Prostate gland (tissue), 2 donors: ENCODE data around the gene RNF4. TPM values are rescaled to one million over a fixed set of nuclear protein-coding genes. Genes with fewer than 3 reads are reported as not detected.
A peak's percentile ranks its signal among the peaks of the same experiment; 100 is the strongest.
"Not testable (repeated sequence)": the region's sequence is repeated elsewhere in the genome, so short reads cannot be mapped to it uniquely, and the experiment has no call there.

Experiments
- DNase-seq: peaks from one replicate; pipeline ENCODE4 v3.0.0-alpha.2; 2019; ENCODE audit warnings: low spot score
- H3K27ac ChIP-seq, 2 donors: fragments of 200-600 bp; sonication (generic); 2 replicates each; pipeline ENCODE4 v1.5.1; 2017 to 2019
- H3K27me3 ChIP-seq: fragments of 200-600 bp; sonication (generic); replicated peaks from 2 replicates; pipeline ENCODE4 v1.5.1; 2019; ENCODE audit not compliant: insufficient read depth
- H3K36me3 ChIP-seq, 2 donors: fragments of 200-600 bp; sonication (generic); 1 replicate in 1 of 2; 2 replicates in 1 of 2; pipeline versions ENCODE4 v1.5.1 to v1.8.1; 2017 to 2019
- H3K4me1 ChIP-seq: fragments of 200-600 bp; sonication (generic); replicated peaks from 2 replicates; pipeline ENCODE4 v1.5.1; 2019
- H3K4me3 ChIP-seq, 2 donors: fragments of 200-600 bp; sonication (generic); 2 replicates each; pipeline ENCODE4 v1.5.1; 2017 to 2019
- H3K9me3 ChIP-seq: fragments of 200-600 bp; sonication (generic); 2 replicates; pipeline ENCODE4 v1.5.1; 2017
- CTCF ChIP-seq, 4 experiments: fragments of 200-600 bp in 2 of 4; fragments of 450-650 bp in 2 of 4; sonication (generic) in 2 of 4; IDR thresholded peaks; 1 replicate in 3 of 4; 2 replicates in 1 of 4; pipeline ENCODE4 v1.5.1; 2016 to 2019; ENCODE audit warnings: antibody characterized with exemption in 4 of 4, mild to moderate bottlenecking in 2 of 4, moderate library complexity in 2 of 4
- POLR2A ChIP-seq: fragments of 450-650 bp; IDR thresholded peaks from one replicate; pipeline ENCODE4 v1.6.1; 2016; ENCODE audit warnings: antibody characterized with exemption, mild to moderate bottlenecking
- POLR2AphosphoS5 ChIP-seq: sonication (generic); formaldehyde crosslinking; IDR thresholded peaks from one replicate; pipeline ENCODE4 v1.6.1; 2017; ENCODE audit warnings: antibody characterized with exemption
- whole genome bisulfite sequencing: methylation state at CpG from one replicate; pipeline ENCODE4 v1.1.5; 2018; 5-methylcytosine and 5-hydroxymethylcytosine counted together
- intact Hi-C: fragments of 100-400 bp; cut with DNase I; formaldehyde crosslinking; loops from one replicate; pipeline ENCODE4 v1.14.2; 2022
- total RNA-seq, 2 donors: library from RNA; depleted of rRNA; stranded (reverse); fragments of >200 nt; gene quantifications; one replicate each; pipeline ENCODE4 v1.1.0, GENCODE V29; 2016

RNF4 gene
- total RNA-seq, 2 donors from 2014 or later: 33.9 to 56.1 TPM

- TF ChIP-seq POLR2AphosphoS5 (no peak), POLR2A (no peak), CTCF (IDR thresholded peaks at IDR 0.05) (no peak)
- no peaks in the 10 kb centered on the region for H3K27me3 ChIP-seq
- H3K36me3 ChIP-seq: no peaks in the 10 kb centered on the region
- H3K27ac ChIP-seq: peak overlapping the region in 1 of 2 donors; percentile 48
- no peaks in the 10 kb centered on the region for H3K4me1 ChIP-seq
- H3K4me3 ChIP-seq: peak overlapping the region; percentile 45 to 52
- DNase-seq: no peak
- intact Hi-C loops: loop anchor here (5.0 to 10.0 kb wide), 2 partner anchors 241 to 402 kb away; no protein-coding TSS in a partner anchor
- WGBS: 39% methylated on average over 32 of the region's 35 CpGs
- H3K9me3 ChIP-seq: no peaks in the 10 kb centered on the region
These were observed 5.7 kb upstream of the RNF4 start for GRCh38 chr4:2462992-2463762.

DNA sequence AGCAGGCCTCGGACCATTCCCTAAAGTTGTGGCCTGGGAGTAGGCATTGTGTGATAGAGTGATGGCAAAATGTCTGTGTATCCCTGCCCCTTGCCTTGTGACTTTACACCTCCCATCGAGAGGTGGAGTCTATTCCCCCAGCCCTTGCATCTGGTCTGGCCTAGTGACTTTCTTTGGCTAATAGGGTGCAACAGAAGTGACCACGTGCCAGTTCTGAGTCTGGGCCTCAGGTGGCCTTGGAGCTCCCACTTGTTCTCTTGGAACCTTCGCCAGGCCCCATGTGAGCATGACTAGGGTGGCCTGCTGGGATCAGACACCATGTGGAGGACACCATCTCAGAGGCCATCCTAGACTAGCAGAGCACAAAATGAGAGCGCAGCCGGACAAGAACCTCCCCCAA, 3.9 kb upstream of the RNF4 start:
- intact Hi-C loops: loop anchor here (5.0 to 10.0 kb wide), 2 partner anchors 48 to 400 kb away; partner anchors contain the start of genes CFAP99 and ZFYVE28
- Histone ChIP-seq H3K4me1 (no peaks in the 10 kb centered on the region), H3K36me3 (no peaks in the 10 kb centered on the region), H3K27me3 (no peaks in the 10 kb centered on the region), H3K27ac (no peak overlapping the region), H3K9me3 (no peaks in the 10 kb centered on the region), H3K4me3 (no peak overlapping the region)
- TF ChIP-seq CTCF (IDR thresholded peaks at IDR 0.05) (no peak), POLR2A (no peak), POLR2AphosphoS5 (no peak)
- WGBS: 94% methylated on average over 6 of the region's 6 CpGs
- DNase-seq: no peak

GRCh38 chr4:2465544-2465943, 3.4 kb upstream of the RNF4 start:
- not testable (repeated sequence) for H3K27me3 ChIP-seq, H3K9me3 ChIP-seq, H3K4me3 ChIP-seq, H3K27ac ChIP-seq, H3K4me1 ChIP-seq, DNase-seq, H3K36me3 ChIP-seq
- intact Hi-C loops: loop anchor here (5.0 to 10.0 kb wide), 2 partner anchors 48 to 399 kb away; partner anchors contain the start of genes CFAP99 and ZFYVE28

GRCh38 chr4:2469192-2469984, 482 bp downstream of the RNF4 start:
- TF ChIP-seq POLR2A (no peak), CTCF (IDR thresholded peaks at IDR 0.05) (peak in 1 of 4 experiments; percentile 5)
- no peaks in the 10 kb centered on the region for H3K4me1 ChIP-seq
- no peaks in the 10 kb centered on the region for H3K9me3 ChIP-seq
- intact Hi-C loops: loop anchor here (5.0 to 10.0 kb wide), 2 partner anchors 52 to 395 kb away; partner anchors contain the start of genes CFAP99 and ZFYVE28
- DNase-seq: peak; percentile 23
- peak overlapping the region; percentile 91 to 92 for H3K4me3 ChIP-seq
- under 1% methylated on average over 61 of the region's 78 CpGs for whole genome bisulfite sequencing
- H3K27me3 ChIP-seq: no peaks in the 10 kb centered on the region
- H3K27ac ChIP-seq: peak overlapping the region; percentile 87 to 93
- no peaks in the 10 kb centered on the region for H3K36me3 ChIP-seq

DNA sequence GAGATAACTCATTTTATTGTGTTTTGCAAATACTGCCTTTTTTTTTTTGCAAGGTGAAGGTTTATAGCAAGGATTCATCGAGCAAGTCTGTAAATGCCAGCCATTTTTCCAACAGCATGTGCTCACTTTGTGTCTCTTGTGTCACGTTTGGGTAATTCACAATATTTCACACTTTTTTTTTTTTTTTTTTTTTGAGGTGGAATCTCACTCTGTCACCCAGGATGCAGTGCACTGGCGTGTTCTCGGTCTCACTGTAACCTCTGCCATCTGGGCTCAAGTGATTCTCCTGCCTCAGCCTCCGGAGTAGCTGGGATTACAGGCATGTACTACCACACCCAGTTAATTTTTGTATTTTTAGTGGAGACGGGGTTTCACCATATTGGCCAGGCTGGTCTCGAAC, 1.9 kb downstream of the RNF4 start:
- intact Hi-C loops: no loop called here
- H3K9me3 ChIP-seq: no peaks in the 10 kb centered on the region
- H3K27ac ChIP-seq: no peak overlapping the region
- 76% methylated on average over 7 of the region's 7 CpGs for WGBS
- H3K27me3 ChIP-seq: no peaks in the 10 kb centered on the region
- no peak for DNase-seq
- no peaks in the 10 kb centered on the region for H3K4me1 ChIP-seq
- H3K36me3 ChIP-seq: no peaks in the 10 kb centered on the region
- TF ChIP-seq POLR2A (no peak), CTCF (IDR thresholded peaks at IDR 0.05) (no peak), POLR2AphosphoS5 (no peak)
- no peak overlapping the region for H3K4me3 ChIP-seq
